ENCODE measurements around the gene MED12L.

GRCh38 chr3:151117047-151117446 is 31.6 kb downstream of the MED12L start:
- TF ChIP-seq EZH2 (IDR thresholded peaks at IDR 0.05) = no peak
- no peak for TF ChIP-seq POLR2AphosphoS5 (IDR thresholded peaks at IDR 0.05; ENCODE audit: borderline replicate concordance, low read depth, low read length)
- TF ChIP-seq FOXP2 (optimal IDR thresholded peaks at IDR 0.05; ENCODE audit: control extremely low read depth, extremely low read length, insufficient read depth) = no peak

Measured in SK-N-MC (cell line).